HUES48 (cell line): ENCODE data around the gene RPL23.

Source experiments
- H3K27ac ChIP-seq: one replicate; pipeline ENCODE4 v1.7.0; 2013; ENCODE audit warnings: low read depth, low read length, inconsistent platforms
- H3K27me3 ChIP-seq: 2 replicates; pipeline ENCODE4 v1.6.1; 2013; ENCODE audit warnings: mild to moderate bottlenecking, low read length; ENCODE audit not compliant: control insufficient read depth, insufficient read depth
- H3K36me3 ChIP-seq: 2 replicates; pipeline ENCODE4 v1.6.1; 2013; ENCODE audit warnings: low read length; ENCODE audit not compliant: control insufficient read depth, insufficient read depth
- H3K4me1 ChIP-seq: 2 replicates; pipeline ENCODE4 v1.6.1; 2013; ENCODE audit warnings: mild to moderate bottlenecking, low read length; ENCODE audit not compliant: control insufficient read depth, insufficient read depth
- H3K4me3 ChIP-seq: 2 replicates; pipeline ENCODE4 v1.5.1; 2013; ENCODE audit warnings: mild to moderate bottlenecking, low read depth, low read length
- H3K9ac ChIP-seq: 2 replicates; pipeline ENCODE4 v1.6.1; 2013; ENCODE audit warnings: mild to moderate bottlenecking, low read depth, low read length, moderate library complexity
- H3K9me3 ChIP-seq: 2 replicates; pipeline ENCODE4 v1.6.1; 2013; ENCODE audit warnings: low read length; ENCODE audit not compliant: control insufficient read depth, insufficient read depth

RPL23 gene

DNA sequence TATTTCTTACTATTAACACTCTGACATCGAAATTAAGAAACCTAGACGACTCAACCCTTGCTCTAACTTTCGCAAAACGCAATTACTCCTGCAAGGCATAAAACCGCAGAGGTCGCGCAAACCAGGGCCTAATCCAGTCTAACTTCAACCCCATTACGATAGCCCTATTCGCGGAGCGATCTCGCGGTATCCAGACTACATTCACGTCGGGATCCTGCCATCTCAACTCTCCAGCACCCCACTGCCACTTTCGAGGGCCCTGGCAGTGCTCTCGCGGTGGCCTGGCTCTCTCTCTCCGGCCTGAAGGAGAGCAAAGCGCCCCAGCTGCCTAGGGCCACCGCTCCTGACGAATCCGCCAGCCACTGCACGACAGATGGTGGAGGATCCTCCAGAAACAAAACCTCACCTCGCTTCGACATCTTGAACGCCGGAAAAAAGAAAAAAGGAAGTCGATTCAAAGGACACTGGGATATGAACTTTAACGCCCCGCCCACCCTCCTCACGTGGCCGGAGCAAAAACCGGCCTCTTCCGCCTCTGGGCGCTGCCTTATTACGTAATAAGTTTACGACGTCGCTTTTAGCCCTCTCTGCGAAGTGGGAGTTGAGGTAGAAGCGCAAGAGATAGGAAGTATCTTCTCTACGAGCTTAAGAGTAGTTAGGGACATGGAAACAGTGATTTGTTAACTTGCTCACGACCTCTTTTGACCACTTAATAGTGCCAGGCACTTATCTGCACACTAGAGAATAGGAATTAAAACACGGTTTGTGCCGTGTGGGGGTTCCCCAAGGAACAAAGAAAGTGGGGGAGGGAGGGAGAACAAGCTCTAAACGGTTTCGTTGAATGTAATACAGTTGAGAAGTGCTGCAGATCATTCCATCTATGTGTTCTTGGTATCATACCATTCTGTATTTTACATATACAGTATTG is at the start of gene RPL23:
Gene RPL23 (minus strand): TSS at position 430 of the 928 bp plus-strand sequence. CDS start 11 bp downstream, at position 419.
- Histone ChIP-seq H3K27me3 (no peaks in the 10 kb centered on the region), H3K9ac (peak within 1 kb of the TSS; percentile 98), H3K27ac (peak within 1 kb of the TSS; percentile 98), H3K36me3 (peaks cover 45% of the 10 kb centered on the region), H3K9me3 (no peaks in the 10 kb centered on the region), H3K4me3 (peak within 1 kb of the TSS; percentile 91), H3K4me1 (no peaks in the 10 kb centered on the region)

DNA sequence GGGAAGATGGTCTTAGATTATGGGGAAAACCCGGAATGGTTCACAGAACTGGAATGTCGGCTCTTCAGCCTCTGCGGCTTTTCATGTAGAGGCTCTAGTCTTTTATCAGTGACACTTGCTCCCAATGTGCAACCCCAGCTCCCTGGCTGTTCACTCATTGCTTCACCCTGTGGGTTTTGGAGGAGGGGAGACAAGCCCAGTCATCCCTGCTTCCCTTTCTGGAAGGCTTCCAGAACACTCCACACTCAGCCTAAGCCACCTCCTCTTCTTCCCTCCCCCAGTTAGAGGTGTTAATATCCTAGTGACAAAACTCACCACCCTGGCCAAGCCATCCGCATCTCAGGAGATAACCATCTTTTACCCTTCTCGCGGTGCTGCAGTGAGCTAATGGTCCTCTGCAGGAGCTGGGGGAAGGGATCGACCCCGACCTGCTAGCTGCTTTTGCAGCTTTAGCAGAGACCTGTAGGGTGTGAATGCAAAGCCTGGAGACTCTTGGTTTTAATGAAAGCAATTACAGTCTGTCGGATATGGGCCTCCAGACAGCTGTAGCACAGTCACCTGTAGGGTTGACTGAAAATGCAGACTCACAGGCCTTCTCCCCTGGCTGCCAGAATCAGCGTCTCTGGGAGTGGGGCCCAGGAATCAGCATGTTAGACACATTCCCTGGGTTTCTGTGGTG is 47.6 kb upstream of the RPL23 start:
- Histone ChIP-seq H3K4me1 (peaks cover 13% of the 10 kb centered on the region; the same call in 1 of the 2 replicates), H3K36me3 (peaks cover 66% of the 10 kb centered on the region), H3K27ac (peak overlapping the region; percentile 50)

DNA sequence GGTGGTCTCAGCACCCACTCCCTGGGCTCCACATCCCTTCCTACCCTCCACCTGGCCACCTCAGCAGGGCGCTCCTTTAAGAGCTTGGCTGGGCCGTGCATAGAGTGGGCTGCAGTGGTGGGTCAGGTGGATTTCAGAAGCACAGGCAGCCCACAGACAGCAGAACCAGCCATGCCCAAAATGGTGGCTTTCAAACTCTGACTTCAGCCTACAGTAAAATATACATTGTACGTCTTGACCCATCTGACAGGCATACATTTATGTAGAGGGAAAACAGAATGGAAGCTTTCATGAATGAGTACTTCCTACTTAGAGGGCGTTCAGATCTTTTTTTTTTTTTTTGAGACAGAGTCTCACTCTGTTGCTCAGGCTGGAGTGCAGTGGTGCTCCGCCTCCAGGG is 45.9 kb upstream of the RPL23 start:
- H3K4me1 ChIP-seq = peaks cover 15% of the 10 kb centered on the region; the same call in 1 of the 2 replicates
- H3K36me3 ChIP-seq = peaks cover 63% of the 10 kb centered on the region
- no peak overlapping the region for H3K27ac ChIP-seq
- no peak overlapping the region for H3K9ac ChIP-seq
- H3K4me3 ChIP-seq = no peak overlapping the region
- no peaks in the 10 kb centered on the region for H3K27me3 ChIP-seq
- no peaks in the 10 kb centered on the region for H3K9me3 ChIP-seq

More for the DNA sequence above, 47.6 kb upstream of the RPL23 start:
- no peaks in the 10 kb centered on the region for H3K9me3 ChIP-seq
- no peak overlapping the region for H3K4me3 ChIP-seq
- no peaks in the 10 kb centered on the region for H3K27me3 ChIP-seq
- no peak overlapping the region for H3K9ac ChIP-seq

DNA sequence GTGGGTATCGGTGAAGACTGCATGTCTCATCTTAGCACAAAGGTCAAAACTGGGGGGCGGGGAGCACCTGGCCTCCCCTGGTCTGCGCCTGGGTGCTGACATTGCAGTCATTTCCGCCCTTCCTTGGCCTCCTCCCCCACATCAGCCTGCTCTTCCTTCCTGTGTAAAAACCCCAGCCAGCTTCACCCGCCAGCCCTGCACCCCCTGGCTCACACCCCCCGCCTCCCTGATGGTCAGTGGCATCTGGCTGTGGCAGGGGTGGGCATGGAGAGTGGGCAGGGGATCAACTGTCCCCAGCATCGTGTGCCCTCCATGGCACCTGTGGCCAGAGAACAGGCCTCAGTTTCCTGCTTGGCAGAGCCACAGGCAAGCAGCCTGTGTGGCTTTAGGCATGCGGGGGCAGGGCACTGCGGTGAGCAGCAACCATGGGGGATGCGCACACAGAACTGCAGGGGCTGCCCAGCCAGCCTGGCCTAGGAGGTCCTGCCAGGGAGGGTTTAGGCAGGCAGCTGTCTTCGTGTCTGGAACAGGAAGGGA is 45.4 kb upstream of the RPL23 start:
- Histone ChIP-seq H3K36me3 (peaks cover 63% of the 10 kb centered on the region), H3K4me3 (no peak overlapping the region), H3K9me3 (no peaks in the 10 kb centered on the region), H3K27ac (no peak overlapping the region), H3K9ac (no peak overlapping the region), H3K4me1 (peaks cover 19% of the 10 kb centered on the region; the same call in 1 of the 2 replicates), H3K27me3 (no peaks in the 10 kb centered on the region)

DNA sequence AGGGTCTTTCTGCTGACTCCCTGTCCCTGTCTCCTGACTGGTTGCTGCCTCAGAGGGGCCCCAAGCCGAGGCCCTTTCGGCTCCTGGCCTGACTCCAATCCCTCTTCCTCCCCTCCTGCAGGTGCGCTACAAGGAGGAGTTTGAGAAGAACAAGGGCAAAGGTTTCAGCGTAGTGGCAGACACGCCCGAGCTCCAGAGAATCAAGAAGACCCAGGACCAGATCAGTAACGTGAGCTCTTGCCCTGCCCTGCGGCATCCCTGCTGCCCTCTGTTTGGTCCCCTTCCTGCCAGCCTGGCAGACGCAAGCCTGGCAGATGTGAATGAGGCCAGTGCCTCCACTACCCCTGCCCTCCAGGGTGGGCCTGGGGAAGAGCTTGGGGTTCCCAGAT is 44.8 kb upstream of the RPL23 start:
- peaks cover 19% of the 10 kb centered on the region; the same call in 1 of the 2 replicates for H3K4me1 ChIP-seq
- H3K4me3 ChIP-seq = no peak overlapping the region
- H3K27me3 ChIP-seq = no peaks in the 10 kb centered on the region
- H3K36me3 ChIP-seq = peaks cover 57% of the 10 kb centered on the region
- no peak overlapping the region for H3K27ac ChIP-seq
- no peaks in the 10 kb centered on the region for H3K9me3 ChIP-seq
- no peak overlapping the region for H3K9ac ChIP-seq

DNA sequence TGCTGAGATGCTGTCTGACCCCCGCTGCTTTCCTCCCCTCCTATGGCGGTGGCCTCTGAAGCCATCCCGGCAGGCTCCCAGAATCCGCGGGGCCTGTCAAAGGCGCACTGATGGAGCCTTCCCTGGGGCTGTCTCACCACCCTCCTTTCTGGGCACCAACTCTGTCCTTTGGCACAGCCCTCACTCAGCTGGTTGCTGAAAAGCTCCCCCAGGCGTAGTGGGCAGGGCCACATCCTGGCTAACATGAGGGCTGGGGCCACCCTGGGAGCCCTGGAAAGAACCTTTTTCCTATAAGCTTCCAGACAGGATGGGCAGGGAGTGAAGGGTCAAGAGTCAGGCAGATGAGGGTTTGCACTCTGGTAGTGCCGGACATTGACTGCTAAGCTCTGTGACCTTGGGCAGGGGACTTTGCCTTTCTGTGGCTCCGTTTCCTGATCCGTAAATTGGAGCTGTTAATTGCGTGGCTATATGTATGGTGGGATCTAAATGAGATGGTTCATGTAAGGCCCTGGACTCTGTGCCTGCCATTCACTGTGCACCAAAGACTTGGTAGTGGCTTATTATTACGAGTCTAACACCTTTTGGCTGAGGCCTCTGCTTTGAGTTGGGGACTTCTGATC is 44.3 kb upstream of the RPL23 start:
- no peak overlapping the region for H3K27ac ChIP-seq
- no peak overlapping the region for H3K9ac ChIP-seq
- H3K4me3 ChIP-seq = no peak overlapping the region
- H3K9me3 ChIP-seq = no peaks in the 10 kb centered on the region
- peaks cover 56% of the 10 kb centered on the region for H3K36me3 ChIP-seq
- no peaks in the 10 kb centered on the region for H3K27me3 ChIP-seq
- H3K4me1 ChIP-seq = peaks cover 19% of the 10 kb centered on the region; the same call in 1 of the 2 replicates

DNA sequence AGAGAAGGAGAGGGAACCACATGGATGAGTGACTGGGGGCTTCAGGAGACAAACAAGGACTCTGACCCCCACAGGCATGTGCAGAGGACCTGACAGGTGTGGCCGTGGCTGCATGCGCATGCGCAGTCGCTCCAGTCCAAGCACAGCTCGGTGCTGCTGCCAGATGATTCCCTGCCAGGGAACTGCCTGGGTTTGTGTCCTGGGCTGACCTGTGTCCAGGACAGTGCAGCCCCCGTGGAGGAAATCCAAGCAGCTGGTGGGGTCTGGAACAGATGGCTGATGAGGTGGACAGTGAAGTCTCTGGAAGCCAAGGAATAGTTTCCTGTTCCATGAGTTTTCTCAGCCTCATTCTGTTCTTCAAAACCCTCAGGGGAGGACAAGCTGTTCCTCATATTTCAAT is 43.7 kb upstream of the RPL23 start:
- H3K27ac ChIP-seq = no peak overlapping the region
- H3K9me3 ChIP-seq = no peaks in the 10 kb centered on the region
- H3K4me3 ChIP-seq = no peak overlapping the region
- H3K9ac ChIP-seq = no peak overlapping the region
- H3K4me1 ChIP-seq = peaks cover 19% of the 10 kb centered on the region; the same call in 1 of the 2 replicates
- H3K27me3 ChIP-seq = no peaks in the 10 kb centered on the region
- peaks cover 62% of the 10 kb centered on the region for H3K36me3 ChIP-seq

DNA sequence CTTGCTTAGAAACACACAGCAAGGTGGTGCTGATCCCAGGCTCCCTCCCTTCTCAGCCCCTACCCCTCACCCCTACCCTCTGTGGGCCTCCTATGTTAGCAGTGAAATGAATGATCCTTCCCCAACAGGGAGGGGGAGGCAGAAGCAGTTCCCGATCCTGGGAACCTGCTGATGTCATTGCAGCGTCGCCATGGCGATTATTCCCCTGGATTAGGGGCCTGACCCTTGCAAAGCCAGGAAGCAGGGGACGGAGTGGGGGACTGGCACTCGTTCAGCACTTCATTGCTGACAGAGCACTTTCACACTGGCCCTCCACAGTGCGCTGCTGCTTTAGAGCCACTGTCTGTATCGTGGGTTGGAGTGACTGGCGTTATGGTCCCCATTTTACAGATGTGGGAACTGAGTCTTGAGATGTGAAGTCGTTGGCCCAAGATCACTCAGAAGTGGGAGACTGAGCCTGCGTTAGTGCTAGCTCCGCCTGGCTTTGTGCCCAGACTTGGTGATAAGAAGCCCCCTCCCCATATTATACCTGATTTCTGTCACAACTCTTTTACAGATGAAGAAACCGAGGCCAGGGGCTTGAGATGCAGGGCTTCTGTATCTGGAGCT is 42.9 kb upstream of the RPL23 start:
- no peak overlapping the region for H3K9ac ChIP-seq
- peak overlapping the region; percentile 36 for H3K27ac ChIP-seq
- no peaks in the 10 kb centered on the region for H3K27me3 ChIP-seq
- H3K4me3 ChIP-seq = no peak overlapping the region
- no peaks in the 10 kb centered on the region for H3K9me3 ChIP-seq
- peaks cover 69% of the 10 kb centered on the region for H3K36me3 ChIP-seq
- H3K4me1 ChIP-seq = peaks cover 19% of the 10 kb centered on the region; the same call in 1 of the 2 replicates

DNA sequence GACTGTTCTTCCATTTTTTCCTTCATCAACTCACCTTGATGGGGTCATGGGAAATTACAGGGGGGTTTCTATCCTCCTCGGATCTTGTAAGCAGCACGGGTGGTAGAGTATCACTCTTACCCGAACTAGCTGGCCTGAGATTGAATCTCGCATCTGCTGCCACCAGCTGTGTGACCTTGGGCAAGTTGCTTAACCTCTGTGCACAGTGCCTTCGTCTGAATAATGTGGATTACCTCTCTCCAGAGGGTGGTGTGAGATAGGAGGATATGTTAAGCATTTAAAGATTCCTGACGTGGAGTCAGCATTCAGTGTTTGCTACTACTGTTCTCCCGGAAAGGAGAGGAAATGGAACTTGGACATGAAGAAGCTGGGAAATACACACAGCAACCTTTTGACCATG is 40.8 kb upstream of the RPL23 start:
- H3K36me3 ChIP-seq = peaks cover 76% of the 10 kb centered on the region
- peaks cover 11% of the 10 kb centered on the region; the same call in 1 of the 2 replicates for H3K4me1 ChIP-seq
- no peak overlapping the region for H3K4me3 ChIP-seq
- H3K9ac ChIP-seq = no peak overlapping the region
- H3K27me3 ChIP-seq = no peaks in the 10 kb centered on the region
- H3K9me3 ChIP-seq = no peaks in the 10 kb centered on the region
- H3K27ac ChIP-seq = no peak overlapping the region

DNA sequence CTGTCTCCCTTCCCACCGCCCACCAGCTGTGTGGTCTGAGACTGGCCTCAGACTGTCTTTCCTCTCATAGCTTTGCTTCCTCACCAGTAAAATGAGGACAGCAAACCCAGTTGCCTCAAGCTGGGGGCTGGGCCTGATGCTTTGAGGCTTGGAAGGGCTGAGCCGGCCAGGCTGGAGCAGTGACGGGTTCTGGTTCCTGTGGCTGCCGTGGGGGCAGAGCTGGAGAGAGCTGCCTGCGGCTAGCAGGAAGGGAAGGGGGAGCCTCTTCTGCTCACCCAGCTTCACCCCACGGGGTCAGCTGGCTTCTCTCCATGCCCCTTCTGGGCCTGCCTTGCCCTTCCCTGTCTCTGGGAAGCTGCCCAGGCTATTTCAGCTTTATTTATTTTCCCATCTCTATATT is 40.1 kb upstream of the RPL23 start:
- Histone ChIP-seq H3K9ac (no peak overlapping the region), H3K9me3 (no peaks in the 10 kb centered on the region), H3K4me3 (no peak overlapping the region), H3K36me3 (peaks cover 74% of the 10 kb centered on the region), H3K4me1 (peaks cover 11% of the 10 kb centered on the region; the same call in 1 of the 2 replicates), H3K27me3 (no peaks in the 10 kb centered on the region), H3K27ac (no peak overlapping the region)
